Sciatic nerve (tissue), 2 donors: ENCODE data around the gene ZDHHC11. TPM values are rescaled to one million over a fixed set of nuclear protein-coding genes. Genes with fewer than 3 reads are reported as not detected.
"Not testable (repeated sequence)": the region's sequence is repeated elsewhere in the genome, so short reads cannot be mapped to it uniquely, and the experiment has no call there.

Experiments used
- ATAC-seq: fragments of 200-7000 bp; cut with Tn5 transposase; one replicate; pipeline ENCODE4 v1.9.1; 2020; ENCODE audit warnings: mild to moderate bottlenecking, moderate library complexity
- DNase-seq: peaks from one replicate; pipeline ENCODE4 v3.0.0-alpha.2; 2020; ENCODE audit warnings: low spot score
- intact Hi-C: fragments of 100-400 bp; cut with DNase I; formaldehyde crosslinking; loops from one replicate; pipeline ENCODE4 v1.14.2; 2022
- total RNA-seq: library from RNA; stranded (reverse); fragmentation: NEBNext Ultra II Directional; extraction: Animal tissue kit (Norgen Biotek cat#: 25700); gene quantifications from one replicate; pipeline ENCODE4 v1.2.1, GENCODE V29; 2021
- donor health status: DM: no; HTN: no; CAD: no.
- donor health status: DM: no; HTN: no; CAD: no.

Gene ZDHHC11
- total RNA-seq, 1 donor from 2014 or later: 4.9 TPM

GRCh38 chr5:862367-863243, 11.8 kb upstream of the ZDHHC11 start:
- DNase-seq: no peak
- ATAC-seq: no peak
- intact Hi-C loops: no loop called here

- no peak for DNase-seq
- no peak for ATAC-seq
- intact Hi-C loops: no loop called here
Measured at GRCh38 chr5:861442-862366, 10.9 kb upstream of the ZDHHC11 start.

DNA sequence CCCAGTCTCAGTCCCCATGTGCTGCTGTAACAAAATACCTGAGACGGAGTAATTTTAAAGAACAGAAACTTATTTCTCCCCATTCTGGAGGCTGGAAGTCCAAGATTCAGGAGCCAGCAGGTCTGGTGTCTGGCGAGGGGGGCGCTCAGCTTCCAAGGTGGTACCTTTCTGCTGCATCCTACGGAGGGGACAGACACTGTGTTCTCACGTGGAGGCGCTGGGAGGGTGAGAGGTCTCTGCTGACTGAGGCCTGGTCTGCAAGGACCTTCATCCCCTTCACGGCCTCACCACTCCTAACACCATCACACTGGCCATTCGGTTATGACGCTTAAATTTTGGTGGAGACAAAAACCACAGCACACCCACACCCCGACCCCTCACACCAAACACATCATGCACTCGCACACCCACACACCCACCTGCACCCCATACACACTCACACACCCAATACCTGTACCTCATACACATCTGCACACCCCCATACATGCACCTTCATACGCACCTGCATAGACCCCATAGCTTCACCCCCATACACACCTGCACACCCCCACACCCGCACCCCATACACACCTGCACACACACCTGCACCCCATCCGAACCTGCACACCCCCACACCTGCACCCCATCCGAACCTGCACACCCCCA, 9.8 kb upstream of the ZDHHC11 start:
- no peak for ATAC-seq
- DNase-seq: no peak
- intact Hi-C loops: no loop called here

- ATAC-seq: no peak
- intact Hi-C loops: no loop called here
- no peak for DNase-seq
Measured at GRCh38 chr5:859798-860296, 9.1 kb upstream of the ZDHHC11 start.

DNA sequence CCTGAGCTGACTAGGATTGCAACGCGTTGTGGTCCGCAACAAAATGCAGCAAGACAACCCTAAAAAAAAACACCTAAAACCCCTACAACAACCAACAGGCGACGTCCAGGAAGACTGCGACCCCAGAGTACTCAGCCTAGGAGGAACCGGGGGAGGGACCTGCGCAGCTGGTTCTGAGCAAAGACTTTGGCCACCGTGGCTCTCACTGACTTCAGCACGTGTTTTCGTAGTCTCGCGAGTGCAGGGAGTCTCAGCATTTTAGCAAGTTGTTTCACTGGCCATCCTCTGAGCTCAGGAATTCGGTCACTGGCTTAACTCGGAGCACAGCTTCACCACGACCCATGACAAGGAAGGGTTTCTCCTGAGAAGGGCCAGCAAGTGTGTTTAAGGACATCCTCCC, 8.6 kb upstream of the ZDHHC11 start:
- intact Hi-C loops: no loop called here
- DNase-seq (no peak), ATAC-seq (no peak)

- ATAC-seq (no peak), DNase-seq (no peak)
- intact Hi-C loops: no loop called here
Measured at GRCh38 chr5:858726-859125, 7.9 kb upstream of the ZDHHC11 start.

GRCh38 chr5:856531-857425, 6.0 kb upstream of the ZDHHC11 start:
- no peak for DNase-seq

DNA sequence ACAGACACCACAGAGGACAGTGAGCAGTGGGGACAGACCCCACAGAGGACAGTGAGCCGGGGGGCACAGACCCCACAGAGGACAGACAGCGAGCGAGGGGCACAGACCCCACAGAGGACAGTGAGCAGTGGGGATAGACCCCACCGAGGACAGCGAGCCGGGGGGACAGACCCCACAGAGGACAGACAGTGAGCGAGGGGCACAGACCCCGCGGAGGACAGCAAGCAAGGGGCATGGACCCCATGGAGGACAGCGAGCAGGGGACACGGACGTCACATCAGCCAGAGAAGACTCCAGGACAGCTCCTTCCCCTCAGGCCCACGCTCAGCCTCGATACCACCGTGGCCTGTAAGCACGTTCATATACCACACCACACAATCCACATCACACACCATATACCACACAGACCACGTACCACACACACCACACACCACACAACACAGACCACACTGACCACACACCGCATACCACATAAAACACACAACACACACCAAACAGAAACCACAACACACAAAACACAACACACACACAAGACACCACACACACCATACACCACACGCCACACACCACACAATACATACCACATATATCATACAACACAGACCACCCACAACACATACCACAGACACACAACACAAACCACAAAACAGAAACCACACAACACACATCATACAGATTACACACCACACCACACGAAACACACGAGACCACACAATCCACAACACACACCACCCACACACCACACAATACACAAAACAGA, 5.2 kb upstream of the ZDHHC11 start:
- intact Hi-C loops: no loop called here
- no peak for ATAC-seq
- no peak for DNase-seq

More at GRCh38 chr5:856531-857425, 6.0 kb upstream of the ZDHHC11 start:
- no peak for ATAC-seq
- intact Hi-C loops: no loop called here

- intact Hi-C loops: no loop called here
Measured at GRCh38 chr5:854966-855743, 4.4 kb upstream of the ZDHHC11 start.

DNA sequence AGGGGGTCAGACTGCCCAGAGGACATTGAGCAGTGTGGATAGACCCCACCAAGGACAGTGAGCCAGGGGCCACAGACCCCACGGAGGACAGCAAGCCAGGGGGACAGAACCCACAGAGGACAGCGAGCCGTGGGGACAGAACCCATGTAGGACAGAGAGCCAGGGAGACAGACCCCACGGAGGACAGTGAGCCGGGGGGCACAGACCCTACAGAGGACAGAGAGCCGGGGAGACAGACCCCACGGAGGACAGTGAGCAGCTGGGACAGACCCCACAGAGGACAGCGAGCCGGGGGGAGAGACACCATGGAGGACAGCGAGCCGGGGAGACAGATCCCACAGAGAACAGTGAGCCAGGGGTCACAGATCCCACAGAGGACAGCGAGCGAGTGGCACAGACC, 3.4 kb upstream of the ZDHHC11 start:
- ATAC-seq (no peak), DNase-seq (peak; percentile 38)
- intact Hi-C loops: no loop called here

More at GRCh38 chr5:854966-855743, 4.4 kb upstream of the ZDHHC11 start:
- ATAC-seq (no peak), DNase-seq (no peak)

DNA sequence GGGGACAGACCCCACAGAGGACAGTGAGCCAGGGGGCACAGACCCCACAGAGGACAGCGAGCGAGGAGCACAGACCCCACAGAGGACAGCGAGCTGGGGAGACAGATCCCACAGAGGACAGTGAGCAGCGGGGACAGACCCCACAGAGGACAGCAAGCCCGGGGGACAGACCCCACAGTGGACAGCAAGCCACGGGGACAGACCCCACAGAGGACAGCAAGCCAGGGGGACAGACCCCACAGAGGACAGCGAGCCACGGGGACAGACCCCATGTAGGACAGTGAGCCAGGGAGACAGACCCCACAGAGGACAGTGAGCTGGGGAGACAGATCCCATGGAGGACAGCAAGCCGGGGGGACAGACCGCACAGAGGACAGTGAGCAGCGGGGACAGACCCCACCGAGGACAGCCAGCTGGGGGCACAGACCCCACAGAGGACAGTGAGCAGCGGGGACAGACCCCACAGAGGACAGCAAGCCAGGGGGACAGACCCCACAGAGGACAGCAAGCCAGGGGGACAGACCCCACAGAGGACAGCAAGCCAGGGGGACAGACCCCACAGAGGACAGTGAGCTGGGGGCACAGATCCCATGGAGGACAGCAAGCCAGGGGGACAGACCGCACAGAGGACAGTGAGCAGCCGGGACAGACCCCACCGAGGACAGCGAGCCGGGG, 2.8 kb upstream of the ZDHHC11 start:
- DNase-seq: peak; percentile 28
- intact Hi-C loops, ATAC-seq: not testable (repeated sequence)

- intact Hi-C loops: no loop called here
- no peak for ATAC-seq
- DNase-seq: peak; percentile 37
Measured at GRCh38 chr5:852431-853401, 1.9 kb upstream of the ZDHHC11 start.

- DNase-seq (no peak), ATAC-seq (no peak)
- intact Hi-C loops: no loop called here
Measured at GRCh38 chr5:852018-852417, 1.2 kb upstream of the ZDHHC11 start.

DNA sequence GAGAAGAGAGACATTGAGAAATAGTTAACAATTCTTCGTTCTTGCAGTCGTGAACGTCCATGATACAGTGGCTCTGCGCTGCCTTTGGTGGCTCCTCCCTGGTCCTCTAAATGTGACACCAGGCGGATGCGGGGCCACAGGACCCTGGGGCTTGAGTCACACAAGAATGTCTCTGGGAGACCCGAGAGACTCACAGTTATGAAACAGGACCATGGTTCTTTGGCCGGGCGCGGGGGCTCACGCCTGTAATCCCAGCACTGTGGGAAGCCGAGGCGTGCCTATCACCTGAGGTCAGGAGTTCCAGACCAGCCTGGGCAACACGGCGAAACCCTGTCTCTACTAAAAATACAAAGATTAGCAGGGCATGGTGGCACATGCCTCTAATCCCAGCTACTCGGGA, 767 bp upstream of the ZDHHC11 start:
- intact Hi-C loops: no loop called here
- peak; percentile 49 for DNase-seq
- ATAC-seq: no peak

DNA sequence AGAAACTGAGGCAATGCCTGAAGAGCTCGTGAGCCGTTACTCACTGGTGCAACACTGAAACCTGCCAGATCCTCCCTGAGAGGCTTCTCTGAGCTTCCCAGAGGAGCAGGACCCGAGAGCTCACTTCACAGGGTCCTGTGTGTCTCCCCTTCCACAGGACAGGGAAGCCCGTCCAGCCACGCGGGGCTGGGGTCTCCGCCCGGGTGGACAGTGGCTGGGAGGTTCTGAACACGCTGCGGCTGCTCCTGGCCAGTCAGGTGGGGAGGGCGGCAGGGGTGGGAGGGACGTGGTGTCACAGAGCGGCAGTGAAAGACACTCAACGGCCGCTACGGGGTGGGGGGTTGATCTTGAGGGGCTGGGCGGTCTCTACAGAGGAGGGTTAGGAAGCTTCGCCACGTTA, 290 bp upstream of the ZDHHC11 start:
- intact Hi-C loops: no loop called here
- DNase-seq (peak; percentile 44), ATAC-seq (no peak)
